ENCODE results near the gene PIK3CG. TPM values are rescaled to one million over a fixed set of nuclear protein-coding genes. Genes with fewer than 3 reads are reported as not detected.

The PIK3CG gene
- total RNA-seq, 1 donor, result not detected

- Histone ChIP-seq H2AFZ (ENCODE audit: low read length) (no peak overlapping the region), H3K79me2 (ENCODE audit: insufficient read depth, low read length) (no peaks in the 10 kb centered on the region), H4K20me1 (ENCODE audit: insufficient read depth, low read length) (no peaks in the 10 kb centered on the region), H3K27me3 (ENCODE audit: insufficient read depth, low read length) (peaks cover 19% of the 10 kb centered on the region), H3K4me2 (ENCODE audit: insufficient read depth, low read length) (no peak overlapping the region), H3K36me3 (ENCODE audit: insufficient read depth, low read length) (no peaks in the 10 kb centered on the region), H3K27ac (ENCODE audit: low read depth, low read length) (no peak overlapping the region), H3K9me3 (ENCODE audit: low read depth, low read length) (no peaks in the 10 kb centered on the region), H3K4me3 (ENCODE audit: insufficient read depth, low read length) (no peak overlapping the region), H3K4me1 (ENCODE audit: insufficient read depth, low read length) (no peaks in the 10 kb centered on the region)
- TF ChIP-seq CTCF (IDR thresholded peaks at IDR 0.05; ENCODE audit: extremely low read depth, low read depth, low read length), result no peak
- DNase-seq (ENCODE audit: insufficient read length, low spot score, missing footprints), result no peak
These were observed 2.7 kb downstream of the PIK3CG start for GRCh38 chr7:106867641-106868351.

- Histone ChIP-seq H2AFZ (ENCODE audit: low read length) (no peak overlapping the region), H3K36me3 (ENCODE audit: insufficient read depth, low read length) (no peaks in the 10 kb centered on the region), H3K4me3 (ENCODE audit: insufficient read depth, low read length) (no peak overlapping the region), H3K4me2 (ENCODE audit: insufficient read depth, low read length) (no peak overlapping the region), H3K4me1 (ENCODE audit: insufficient read depth, low read length) (no peaks in the 10 kb centered on the region), H3K27me3 (ENCODE audit: insufficient read depth, low read length) (peaks cover 19% of the 10 kb centered on the region), H3K27ac (ENCODE audit: low read depth, low read length) (no peak overlapping the region), H3K79me2 (ENCODE audit: insufficient read depth, low read length) (no peaks in the 10 kb centered on the region), H3K9me3 (ENCODE audit: low read depth, low read length) (no peaks in the 10 kb centered on the region), H4K20me1 (ENCODE audit: insufficient read depth, low read length) (no peaks in the 10 kb centered on the region)
- DNase-seq (ENCODE audit: insufficient read length, low spot score, missing footprints), result no peak
- TF ChIP-seq CTCF (IDR thresholded peaks at IDR 0.05; ENCODE audit: extremely low read depth, low read depth, low read length), result no peak
These were observed 3.3 kb downstream of the PIK3CG start for GRCh38 chr7:106868364-106868763.

GRCh38 chr7:106869954-106870353, 4.9 kb downstream of the PIK3CG start:
- DNase-seq (ENCODE audit: insufficient read length, low spot score, missing footprints), result no peak
- H3K4me2 ChIP-seq (ENCODE audit: insufficient read depth, low read length), result no peak overlapping the region

More at GRCh38 chr7:106869954-106870353, 4.9 kb downstream of the PIK3CG start:
- Histone ChIP-seq H4K20me1 (ENCODE audit: insufficient read depth, low read length) (no peaks in the 10 kb centered on the region), H3K4me3 (ENCODE audit: insufficient read depth, low read length) (no peak overlapping the region), H2AFZ (ENCODE audit: low read length) (no peak overlapping the region), H3K36me3 (ENCODE audit: insufficient read depth, low read length) (no peaks in the 10 kb centered on the region), H3K27me3 (ENCODE audit: insufficient read depth, low read length) (peaks cover 16% of the 10 kb centered on the region), H3K27ac (ENCODE audit: low read depth, low read length) (no peak overlapping the region), H3K79me2 (ENCODE audit: insufficient read depth, low read length) (no peaks in the 10 kb centered on the region), H3K9me3 (ENCODE audit: low read depth, low read length) (no peaks in the 10 kb centered on the region), H3K4me1 (ENCODE audit: insufficient read depth, low read length) (no peaks in the 10 kb centered on the region)
- TF ChIP-seq CTCF (IDR thresholded peaks at IDR 0.05; ENCODE audit: extremely low read depth, low read depth, low read length), result no peak

All from osteoblast (primary cell).